Measurements from ENCODE around the gene SIPA1L3.
A peak's percentile ranks its signal among the peaks of the same experiment; 100 is the strongest.
"Not testable (repeated sequence)": the region's sequence is repeated elsewhere in the genome, so short reads cannot be mapped to it uniquely, and the experiment has no call there.

SIPA1L3 gene

GRCh38 chr19:38221919-38222830 is 315.2 kb downstream of the SIPA1L3 start:
- no peak for DNase-seq

- no peak for DNase-seq
These were observed 316.1 kb downstream of the SIPA1L3 start for GRCh38 chr19:38223119-38223523.

GRCh38 chr19:38223617-38224013 is 316.6 kb downstream of the SIPA1L3 start:
- DNase-seq, result no peak

GRCh38 chr19:38224014-38224862 is 317.2 kb downstream of the SIPA1L3 start, which contains the start of gene DPF1:
TSS of gene DPF1 (minus strand) at chr19:38224222. CDS start at chr19:38224142, 80 bp downstream.
- DNase-seq, result peak; percentile 42

GRCh38 chr19:38224863-38225218 is 317.8 kb downstream of the SIPA1L3 start:
- not testable (repeated sequence) for DNase-seq

GRCh38 chr19:38227287-38228004 is 320.4 kb downstream of the SIPA1L3 start:
- no peak for DNase-seq

GRCh38 chr19:38228005-38228377 is 321.0 kb downstream of the SIPA1L3 start:
- no peak for DNase-seq

GRCh38 chr19:38228491-38229439 is 321.8 kb downstream of the SIPA1L3 start:
- DNase-seq, result no peak

- peak; percentile 68 for DNase-seq
These were observed 322.6 kb downstream of the SIPA1L3 start for GRCh38 chr19:38229585-38230073.

GRCh38 chr19:38230506-38231133 is 323.6 kb downstream of the SIPA1L3 start:
- DNase-seq, result not testable (repeated sequence)

GRCh38 chr19:38231918-38232317 is 324.9 kb downstream of the SIPA1L3 start:
- no peak for DNase-seq

- peak; percentile 72 for DNase-seq
These were observed 326.8 kb downstream of the SIPA1L3 start for GRCh38 chr19:38233740-38234251.

- DNase-seq, result no peak
These were observed 327.6 kb downstream of the SIPA1L3 start for GRCh38 chr19:38234615-38235014.

GRCh38 chr19:38239816-38240215 is 332.8 kb downstream of the SIPA1L3 start:
- DNase-seq, result no peak

- DNase-seq, result no peak
These were observed 336.3 kb downstream of the SIPA1L3 start for GRCh38 chr19:38243279-38243673.

GRCh38 chr19:38245826-38246498 is 339.0 kb downstream of the SIPA1L3 start:
- DNase-seq, result no peak

- no peak for DNase-seq
These were observed 340.1 kb downstream of the SIPA1L3 start for GRCh38 chr19:38247126-38247525.

GRCh38 chr19:38247734-38248268 is 340.8 kb downstream of the SIPA1L3 start:
- no peak for DNase-seq

GRCh38 chr19:38248421-38248820 is 341.4 kb downstream of the SIPA1L3 start:
- DNase-seq, result no peak

GRCh38 chr19:38250428-38250820 is 343.4 kb downstream of the SIPA1L3 start:
- DNase-seq, result no peak
